Right ventricle myocardium inferior (tissue), 1 donor: ENCODE measurements around the gene HNRNPF. TPM values are rescaled to one million over a fixed set of nuclear protein-coding genes. Genes with fewer than 3 reads are reported as not detected.
"Not testable (repeated sequence)": the region's sequence is repeated elsewhere in the genome, so short reads cannot be mapped to it uniquely, and the experiment has no call there.

Experiments used
- ATAC-seq: fragments of 200-7000 bp; cut with Tn5 transposase; one replicate; pipeline ENCODE4 v1.9.1; 2020; ENCODE audit warnings: mild to moderate bottlenecking, moderate library complexity
- DNase-seq: peaks from one replicate; pipeline ENCODE4 v3.0.0; 2021; ENCODE audit errors: missing footprints
- intact Hi-C: fragments of 100-400 bp; cut with DNase I; formaldehyde crosslinking; loops from one replicate; pipeline ENCODE4 v1.11.0; 2022
- total RNA-seq: library from RNA; stranded (reverse); fragmentation: NEBNext Ultra II Directional; extraction: Animal tissue kit (Norgen Biotek cat#: 25700); gene quantifications from one replicate; pipeline ENCODE4 v1.2.1, GENCODE V29; 2021
- donor health status: DM: no; HTN: yes; CAD: no; lungs with severe emphysema.

HNRNPF gene
- total RNA-seq, 1 donor from 2014 or later: 87.6 TPM

GRCh38 chr10:43340101-43340500, 68.9 kb downstream of the HNRNPF start:
- intact Hi-C loops: no loop called here
- ATAC-seq (no peak), DNase-seq (no peak)

- DNase-seq (no peak), ATAC-seq (no peak)
- intact Hi-C loops: no loop called here
These were observed 69.8 kb downstream of the HNRNPF start for GRCh38 chr10:43339136-43339535.

- ATAC-seq (no peak), DNase-seq (no peak)
- intact Hi-C loops: no loop called here
These were observed 70.9 kb downstream of the HNRNPF start for GRCh38 chr10:43338117-43338516.

- ATAC-seq, DNase-seq, intact Hi-C loops: not testable (repeated sequence)
These were observed 71.5 kb downstream of the HNRNPF start for GRCh38 chr10:43337536-43337935.

- no peak for ATAC-seq
- DNase-seq: no peak
- intact Hi-C loops: no loop called here
These were observed 72.2 kb downstream of the HNRNPF start for GRCh38 chr10:43336641-43337318.

GRCh38 chr10:43336061-43336460, 72.9 kb downstream of the HNRNPF start:
- ATAC-seq (no peak), DNase-seq (no peak)
- intact Hi-C loops: no loop called here

Other genes with a start within 250 kb of the HNRNPF start
- gene RASGEF1A, start 142.1 kb downstream of the HNRNPF start, total RNA-seq: 1.4 TPM
- not detected for gene FXYD4, start 37.5 kb downstream of the HNRNPF start, total RNA-seq
- 2.7 TPM for gene ZNF487, start 27.9 kb upstream of the HNRNPF start, total RNA-seq
- gene ZNF239, start 165.4 kb upstream of the HNRNPF start, total RNA-seq: 2.5 TPM
- gene ZNF485, start 197.3 kb upstream of the HNRNPF start, total RNA-seq: 1.8 TPM
- 52.7 TPM for gene ZNF32, start 239.7 kb upstream of the HNRNPF start, total RNA-seq